ENCODE results near the gene PSME3. TPM values are rescaled to one million over a fixed set of nuclear protein-coding genes. Genes with fewer than 3 reads are reported as not detected.
A peak's percentile ranks its signal among the peaks of the same experiment; 100 is the strongest.

Gene PSME3
- total RNA-seq, 1 donor from 2014 or later, result 136 TPM

DNA sequence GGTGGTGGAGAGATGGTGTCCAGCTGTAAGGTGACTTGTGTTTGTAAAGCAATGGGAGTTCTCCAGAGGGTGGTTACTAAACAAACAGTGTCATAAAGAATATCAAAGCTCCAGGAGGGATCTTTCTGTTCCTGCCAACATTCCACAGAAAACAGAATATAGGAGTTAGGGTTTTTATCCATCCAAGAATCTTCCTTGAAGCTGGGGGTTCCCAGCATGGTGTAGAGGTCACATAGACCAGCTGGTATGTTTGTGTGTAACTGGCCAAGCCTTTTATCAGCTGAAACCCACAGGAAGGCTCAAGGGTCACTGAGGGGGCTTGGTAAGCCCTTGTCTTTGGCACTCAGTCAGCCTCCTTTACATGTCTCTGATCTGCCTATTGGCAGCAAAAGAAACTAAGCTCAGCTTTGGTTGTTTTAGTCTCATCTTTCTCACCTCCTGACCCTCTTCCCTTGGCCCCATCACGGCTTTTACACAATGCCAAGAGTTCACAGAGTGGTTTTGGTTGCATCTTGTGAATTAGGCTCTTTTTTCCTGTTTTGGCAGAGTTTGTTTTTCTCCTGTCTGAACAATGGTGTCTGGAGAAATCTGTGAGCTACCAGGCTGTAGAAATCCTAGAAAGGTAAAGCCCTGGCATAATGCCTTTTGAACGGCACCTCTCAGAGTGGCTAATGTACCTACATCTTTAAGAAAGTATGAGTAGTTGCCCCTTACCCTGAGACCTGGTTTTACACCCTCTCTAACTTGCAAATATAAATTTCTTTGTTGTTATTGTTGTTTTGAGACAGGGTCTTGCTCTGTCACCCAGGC lies 29.9 kb upstream of the PSME3 start:
- H3K4me3 Mint-ChIP-seq, result no peak overlapping the region
- ChIA-PET CTCF (interaction anchor here (3.1 kb wide), 1 partner anchor 14 kb away, joined by 10 read pairs; no protein-coding TSS in a partner anchor), POLR2A (interaction anchor here (0.6 kb wide), 1 partner anchor 1544 kb away, joined by 4 read pairs; no protein-coding TSS in a partner anchor)
- H3K27me3 Mint-ChIP-seq, result no peaks in the 10 kb centered on the region
- no peak overlapping the region for H3K27ac Mint-ChIP-seq
- no peaks in the 10 kb centered on the region for H3K9me3 Mint-ChIP-seq
- peaks cover 6% of the 10 kb centered on the region for H3K4me1 Mint-ChIP-seq
- TF ChIP-seq, protein P1, sequence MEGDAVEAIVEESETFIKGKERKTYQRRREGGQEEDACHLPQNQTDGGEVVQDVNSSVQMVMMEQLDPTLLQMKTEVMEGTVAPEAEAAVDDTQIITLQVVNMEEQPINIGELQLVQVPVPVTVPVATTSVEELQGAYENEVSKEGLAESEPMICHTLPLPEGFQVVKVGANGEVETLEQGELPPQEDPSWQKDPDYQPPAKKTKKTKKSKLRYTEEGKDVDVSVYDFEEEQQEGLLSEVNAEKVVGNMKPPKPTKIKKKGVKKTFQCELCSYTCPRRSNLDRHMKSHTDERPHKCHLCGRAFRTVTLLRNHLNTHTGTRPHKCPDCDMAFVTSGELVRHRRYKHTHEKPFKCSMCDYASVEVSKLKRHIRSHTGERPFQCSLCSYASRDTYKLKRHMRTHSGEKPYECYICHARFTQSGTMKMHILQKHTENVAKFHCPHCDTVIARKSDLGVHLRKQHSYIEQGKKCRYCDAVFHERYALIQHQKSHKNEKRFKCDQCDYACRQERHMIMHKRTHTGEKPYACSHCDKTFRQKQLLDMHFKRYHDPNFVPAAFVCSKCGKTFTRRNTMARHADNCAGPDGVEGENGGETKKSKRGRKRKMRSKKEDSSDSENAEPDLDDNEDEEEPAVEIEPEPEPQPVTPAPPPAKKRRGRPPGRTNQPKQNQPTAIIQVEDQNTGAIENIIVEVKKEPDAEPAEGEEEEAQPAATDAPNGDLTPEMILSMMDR (IDR thresholded peaks at IDR 0.05), result no peak
- ATAC-seq (ENCODE audit: low read depth) (no peak), DNase-seq (no peak)
- intact Hi-C loops (cut with micrococcal nuclease), result no loop called here
- H3K36me3 Mint-ChIP-seq (ENCODE audit: low read depth), result peaks cover 3% of the 10 kb centered on the region

DNA sequence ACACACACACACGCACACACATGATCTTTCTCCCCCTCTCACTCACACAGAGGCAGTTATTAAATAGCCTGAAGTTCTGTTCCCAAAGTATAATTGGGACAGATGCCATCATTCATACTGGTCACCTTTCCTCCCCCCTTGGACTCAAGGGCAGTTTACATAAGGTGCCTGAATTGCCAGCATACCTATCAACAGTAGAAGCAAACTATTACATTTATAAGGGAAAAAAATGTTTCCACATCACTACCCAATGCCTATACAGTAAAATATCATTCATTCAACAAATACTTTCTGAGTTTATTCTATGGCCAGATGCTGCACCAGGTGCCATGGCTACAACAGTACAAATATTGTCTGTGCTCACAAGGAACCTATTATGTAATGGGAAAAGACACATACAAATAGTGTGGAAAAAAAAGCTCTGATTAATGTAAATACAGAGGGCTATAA lies 28.3 kb upstream of the PSME3 start:
- TF ChIP-seq, protein P1 (IDR thresholded peaks at IDR 0.05), result no peak
- CTCF ChIA-PET, result no interaction called here

DNA sequence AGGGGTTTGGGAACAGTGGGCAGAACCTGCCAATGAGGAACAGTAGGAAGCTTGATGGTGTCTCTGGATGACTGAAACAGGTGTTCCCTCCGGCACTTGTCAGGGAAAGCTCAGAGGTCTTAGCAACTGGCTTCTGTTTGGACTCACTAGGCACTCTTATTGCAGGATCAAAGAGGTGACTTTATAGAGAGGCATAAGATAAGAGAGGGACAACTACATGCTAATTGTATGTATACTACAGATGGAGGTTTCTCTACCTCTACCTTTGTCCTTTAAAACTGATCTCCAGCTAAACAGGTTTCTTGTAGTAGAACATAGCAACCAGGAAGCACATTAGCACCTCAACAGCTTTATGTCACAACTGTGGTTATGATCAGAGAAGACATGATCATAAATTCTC lies 26.9 kb upstream of the PSME3 start:
- Mint-ChIP-seq H3K4me3 (no peak overlapping the region), H3K36me3 (ENCODE audit: low read depth) (peaks cover 25% of the 10 kb centered on the region), H3K9me3 (no peaks in the 10 kb centered on the region), H3K27me3 (no peaks in the 10 kb centered on the region), H3K4me1 (no peaks in the 10 kb centered on the region), H3K27ac (no peak overlapping the region)
- ATAC-seq (ENCODE audit: low read depth) (no peak), DNase-seq (no peak)
- ChIA-PET CTCF (interaction anchor here (2.2 kb wide), 1 partner anchor 10 kb away, joined by 5 read pairs; no protein-coding TSS in a partner anchor), POLR2A (interaction anchor here (0.5 to 0.9 kb wide), 2 partner anchors 33 to 71 kb away, joined by 4 read pairs; partner anchors contain the start of gene VPS25)
- TF ChIP-seq, protein P1 (IDR thresholded peaks at IDR 0.05), result no peak
- intact Hi-C loops (cut with micrococcal nuclease), result no loop called here

More for the DNA sequence above, 28.3 kb upstream of the PSME3 start:
- no peak for ATAC-seq (ENCODE audit: low read depth)
- Mint-ChIP-seq H3K4me1 (no peaks in the 10 kb centered on the region), H3K27me3 (no peaks in the 10 kb centered on the region), H3K27ac (peak overlapping the region; percentile 14), H3K4me3 (no peak overlapping the region), H3K36me3 (ENCODE audit: low read depth) (peaks cover 15% of the 10 kb centered on the region), H3K9me3 (no peaks in the 10 kb centered on the region)
- POLR2A ChIA-PET, result interaction anchor here (0.6 kb wide), 1 partner anchor 29 kb away, joined by 6 read pairs; no protein-coding TSS in a partner anchor
- no peak for DNase-seq
- intact Hi-C loops (cut with micrococcal nuclease), result no loop called here

DNA sequence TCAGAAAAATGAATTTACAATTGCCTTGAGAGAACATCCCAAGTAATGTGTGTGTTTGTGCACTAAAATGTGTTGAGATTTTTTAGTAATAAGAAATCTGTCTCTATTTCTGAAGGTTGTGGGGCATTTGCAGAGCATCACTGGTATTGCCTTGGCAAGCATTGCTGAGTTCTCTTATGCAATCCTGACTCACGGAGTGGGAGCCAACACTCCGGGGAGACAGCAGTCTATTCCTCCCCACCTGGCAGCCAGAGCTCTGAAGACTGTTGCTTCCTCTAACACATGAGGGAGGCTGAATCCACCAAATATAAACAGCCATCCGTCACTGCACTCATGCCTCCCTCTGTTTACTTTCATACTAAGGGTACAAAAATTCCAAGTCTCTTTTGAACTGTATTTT lies 23.9 kb upstream of the PSME3 start:
- intact Hi-C loops (cut with micrococcal nuclease), result no loop called here
- Mint-ChIP-seq H3K4me1 (no peaks in the 10 kb centered on the region), H3K36me3 (ENCODE audit: low read depth) (peaks cover 45% of the 10 kb centered on the region), H3K27ac (no peak overlapping the region), H3K27me3 (no peaks in the 10 kb centered on the region), H3K9me3 (no peaks in the 10 kb centered on the region), H3K4me3 (no peak overlapping the region)
- CTCF ChIA-PET, result no interaction called here
- TF ChIP-seq, protein P1 (IDR thresholded peaks at IDR 0.05), result no peak
- DNase-seq, result no peak
- ATAC-seq (ENCODE audit: low read depth), result no peak
- POLR2A ChIA-PET, result no interaction called here

DNA sequence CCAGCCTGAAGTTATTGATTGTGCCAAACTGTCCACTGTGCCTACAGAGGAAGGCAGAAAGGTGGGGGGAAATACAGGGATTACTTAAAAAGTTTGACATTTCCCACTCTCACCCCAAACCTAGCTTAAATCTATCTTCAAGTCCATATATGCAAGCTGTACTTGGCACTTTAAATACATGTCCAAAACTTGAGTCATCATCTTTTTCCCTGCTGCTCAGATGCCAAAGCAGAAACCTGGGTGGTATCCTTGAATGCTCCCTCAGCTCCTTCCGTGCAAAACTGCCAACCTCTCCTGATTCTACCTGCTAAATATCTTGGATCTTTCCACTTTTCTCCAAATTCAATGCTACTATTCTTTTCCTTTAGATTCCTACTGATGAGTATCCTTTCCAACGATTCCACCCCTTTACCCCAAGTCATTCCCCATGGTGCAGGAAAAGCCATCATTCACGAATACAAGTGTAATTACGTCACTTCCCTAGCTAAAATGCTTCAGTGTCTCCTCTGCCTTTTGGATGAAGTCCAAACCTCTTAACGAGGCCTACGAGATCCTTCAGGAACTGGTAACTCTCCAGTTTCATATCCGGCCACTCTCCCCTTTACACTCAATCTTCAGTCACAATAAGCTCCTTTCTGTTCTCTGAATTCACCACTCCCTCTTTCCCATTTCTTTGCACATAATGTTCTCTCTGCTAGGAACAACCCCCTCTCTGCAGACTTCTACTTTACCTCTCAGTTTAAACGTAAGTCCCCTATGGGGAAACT lies 18.4 kb upstream of the PSME3 start:
- ChIA-PET POLR2A (interaction anchor here (0.6 to 2.9 kb wide), 3 partner anchors 9 to 282 kb away, joined by 3 to 11 read pairs (median 5); partner anchors contain the start of genes BECN1 and PSME3), CTCF (no interaction called here)
- intact Hi-C loops (cut with micrococcal nuclease), result no loop called here
- no peaks in the 10 kb centered on the region for H3K4me1 Mint-ChIP-seq
- H3K4me3 Mint-ChIP-seq, result no peak overlapping the region
- TF ChIP-seq, protein P1 (IDR thresholded peaks at IDR 0.05), result no peak
- H3K9me3 Mint-ChIP-seq, result no peaks in the 10 kb centered on the region
- no peak for ATAC-seq (ENCODE audit: low read depth)
- DNase-seq, result no peak
- H3K36me3 Mint-ChIP-seq (ENCODE audit: low read depth), result peaks cover 86% of the 10 kb centered on the region
- H3K27ac Mint-ChIP-seq, result no peak overlapping the region
- H3K27me3 Mint-ChIP-seq, result no peaks in the 10 kb centered on the region
